Small intestine (tissue), 7 donors: Measurements from ENCODE around the gene CRYBG2. TPM values are rescaled to one million over a fixed set of nuclear protein-coding genes. Genes with fewer than 3 reads are reported as not detected.

Experiments used
- DNase-seq, 2 donors: peaks; one replicate each; pipeline versions ENCODE4 v3.0.0 to v3.0.0-alpha.2; 2013
- FAIRE-seq: peaks from 2 replicates; lab custom pipeline; 2012; peaks lifted over from hg19 to GRCh38; lab: Jason Lieb, UNC
- H3K27ac ChIP-seq, 3 donors: one replicate each; pipeline ENCODE4 v1.5.1; 2013; ENCODE audit warnings: low read length in 2 of 3, mild to moderate bottlenecking in 2 of 3, control low read depth in 1 of 3, inconsistent platforms in 1 of 3, low read depth in 1 of 3, moderate library complexity in 1 of 3
- H3K27me3 ChIP-seq, 3 donors: one replicate each; pipeline ENCODE4 v1.6.1; 2013; ENCODE audit warnings: low read length in 3 of 3, inconsistent platforms in 1 of 3; ENCODE audit not compliant: control insufficient read depth in 3 of 3, insufficient read depth in 3 of 3
- H3K36me3 ChIP-seq, 3 donors: one replicate each; pipeline ENCODE4 v1.6.1; 2013; ENCODE audit warnings: low read length in 3 of 3, inconsistent platforms in 1 of 3, low read depth in 1 of 3, mild to moderate bottlenecking in 1 of 3, moderate library complexity in 1 of 3; ENCODE audit not compliant: control insufficient read depth in 3 of 3, insufficient read depth in 2 of 3
- H3K4me1 ChIP-seq, 3 donors: one replicate each; pipeline ENCODE4 v1.6.1; 2013; ENCODE audit warnings: low read length in 2 of 3, inconsistent platforms in 1 of 3, low read depth in 1 of 3, mild to moderate bottlenecking in 1 of 3, moderate library complexity in 1 of 3; ENCODE audit not compliant: control insufficient read depth in 3 of 3, insufficient read depth in 2 of 3
- H3K4me3 ChIP-seq, 3 donors: one replicate each; pipeline ENCODE4 v1.5.1; 2013; ENCODE audit warnings: low read length in 3 of 3, control low read depth in 1 of 3, inconsistent platforms in 1 of 3, low read depth in 1 of 3, mild to moderate bottlenecking in 1 of 3, moderate library complexity in 1 of 3
- H3K9me3 ChIP-seq, 2 donors: one replicate each; pipeline ENCODE4 v1.6.1; 2013; ENCODE audit warnings: low read depth in 1 of 2, low read length in 1 of 2; ENCODE audit not compliant: control insufficient read depth in 2 of 2, insufficient read depth in 1 of 2
- WGBS, 3 donors: extraction: QIAGEN DNeasy Blood & Tissue Kit; methylation state at CpG; one replicate each; pipeline ENCODE4 v1.1.7; 2013; 5-methylcytosine and 5-hydroxymethylcytosine counted together
- polyA plus RNA-seq, 4 donors: library from polyadenylated mRNA; stranded (reverse) in 3 of 4; unstranded in 1 of 4; fragments of 200-250 nt in 3 of 4; fragments of 120-200 nt in 1 of 4; gene quantifications; one replicate each; pipeline versions ENCODE4 v1.2.1 to v1.2.3, GENCODE V29; 2013
- donor health status: healthy with polysubstance abuse.
- donor health status: control.
- donor health status: control.
- donor health status: Bipolar disorder and iron deficiency.
- donor health status: healthy.

Gene CRYBG2
- polyA plus RNA-seq, 4 donors, result 2.4 to 267 (median 63.7) TPM

DNA sequence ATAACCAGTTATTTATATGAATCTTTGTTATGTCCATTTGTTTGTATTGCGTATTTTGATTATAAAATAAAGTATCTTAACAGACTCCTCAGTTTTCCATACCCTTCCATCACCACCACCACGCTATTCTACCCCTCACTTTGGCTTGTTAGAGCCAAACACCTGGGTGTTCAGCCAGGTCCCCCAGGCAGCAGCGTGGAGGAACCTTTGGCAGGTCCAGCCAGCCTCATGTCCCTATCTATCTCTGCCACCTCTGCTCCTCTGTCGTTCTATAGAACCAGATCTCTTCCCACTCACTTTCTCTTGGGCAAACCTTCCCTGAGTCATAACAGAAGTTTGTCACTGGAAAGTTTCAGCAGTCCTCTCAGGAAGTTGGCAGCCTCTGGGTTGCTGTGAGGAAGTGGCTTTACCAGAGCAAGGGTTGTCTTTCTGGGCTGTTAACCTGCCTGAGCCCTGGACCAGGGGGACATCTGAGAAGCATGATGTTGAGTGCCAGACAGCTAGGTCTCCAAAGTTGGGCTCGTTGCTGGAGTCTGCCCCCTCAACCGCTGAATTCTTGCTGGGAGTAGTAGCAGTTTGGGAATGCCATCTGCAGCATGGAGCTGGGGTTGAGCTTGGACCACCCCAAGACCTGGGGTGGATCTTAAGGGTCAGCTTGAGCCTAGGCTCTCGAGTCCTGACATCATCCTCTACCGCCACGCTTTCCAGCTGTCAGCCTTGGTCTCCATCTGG lies 75.0 kb downstream of the CRYBG2 start:
- Histone ChIP-seq H3K4me3 (peak overlapping the region in 2 of 3 donors; percentile 93 to 95), H3K36me3 (peaks cover 0 to 59% (median 2%) of the 10 kb centered on the region in 3 donors), H3K27ac (peak overlapping the region; percentile 92 to 96 (median 93)), H3K4me1 (peaks cover 22 to 58% (median 29%) of the 10 kb centered on the region in 3 donors), H3K9me3 (no peaks in the 10 kb centered on the region), H3K27me3 (no peaks in the 10 kb centered on the region)
- 36 to 37% (median 37%) methylated on average over 9 of the region's 9 CpGs for WGBS, 3 donors
- DNase-seq, result peak; percentile 51 to 63
- no peak for FAIRE-seq

DNA sequence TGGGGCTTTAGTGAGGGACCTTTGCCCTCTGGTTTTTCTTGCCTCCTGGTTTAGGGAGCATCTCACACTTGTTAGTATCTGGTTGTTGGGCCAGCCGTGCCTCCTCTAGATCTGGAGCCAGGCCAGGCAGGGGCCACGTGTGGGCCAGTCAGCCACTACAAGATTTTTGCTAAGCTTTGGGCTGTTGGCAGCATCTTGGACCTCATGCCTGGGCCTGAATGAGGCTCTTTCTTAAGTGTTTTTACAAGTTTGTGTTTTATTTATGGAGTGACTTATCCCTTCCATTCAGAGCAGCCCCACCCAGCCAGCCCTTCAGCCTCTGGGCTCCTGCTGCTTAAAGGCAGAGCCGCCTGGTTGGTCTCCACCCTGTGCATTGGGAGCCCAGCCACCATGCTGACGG lies 75.6 kb downstream of the CRYBG2 start:
- Histone ChIP-seq H3K27me3 (no peaks in the 10 kb centered on the region), H3K4me1 (peaks cover 22 to 58% (median 29%) of the 10 kb centered on the region in 3 donors), H3K9me3 (no peaks in the 10 kb centered on the region), H3K27ac (peak overlapping the region; percentile 92 to 96 (median 93)), H3K36me3 (peaks cover 0 to 53% (median 2%) of the 10 kb centered on the region in 3 donors), H3K4me3 (no peak overlapping the region)
- FAIRE-seq (no peak), DNase-seq (peak; percentile 48 to 75)
- WGBS, 3 donors, result 18 to 36% (median 22%) methylated on average over 4 of the region's 4 CpGs

DNA sequence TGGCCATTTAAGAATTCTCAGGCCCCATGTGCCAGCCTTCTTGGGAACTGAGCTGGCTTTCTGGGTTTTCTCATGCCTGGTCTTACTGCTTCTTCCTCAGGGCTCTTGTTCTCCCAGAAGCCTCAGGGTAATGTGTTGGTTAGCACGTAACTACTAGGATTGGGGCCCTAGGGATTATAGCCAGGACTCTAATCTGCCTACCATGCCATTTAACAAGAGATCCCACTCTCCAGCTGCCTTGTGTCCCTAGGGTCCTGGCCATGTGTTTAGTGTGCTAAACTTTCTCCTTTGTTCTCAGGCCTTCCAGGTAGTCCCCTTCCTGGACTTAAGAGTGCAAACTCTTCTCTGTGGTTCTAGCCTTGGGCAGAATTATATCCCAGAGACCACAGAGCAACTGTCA lies 76.2 kb downstream of the CRYBG2 start:
- peaks cover 2 to 49% (median 2%) of the 10 kb centered on the region in 3 donors for H3K36me3 ChIP-seq
- no peaks in the 10 kb centered on the region for H3K9me3 ChIP-seq
- FAIRE-seq (no peak), DNase-seq (no peak)
- H3K4me1 ChIP-seq, result peaks cover 22 to 58% (median 29%) of the 10 kb centered on the region in 3 donors
- WGBS, 3 donors, result 0 to 62% (median 58%) methylated on average over 1 of the region's 1 CpG
- H3K4me3 ChIP-seq, result no peak overlapping the region
- peak overlapping the region; percentile 92 to 96 (median 93) for H3K27ac ChIP-seq
- no peaks in the 10 kb centered on the region for H3K27me3 ChIP-seq

DNA sequence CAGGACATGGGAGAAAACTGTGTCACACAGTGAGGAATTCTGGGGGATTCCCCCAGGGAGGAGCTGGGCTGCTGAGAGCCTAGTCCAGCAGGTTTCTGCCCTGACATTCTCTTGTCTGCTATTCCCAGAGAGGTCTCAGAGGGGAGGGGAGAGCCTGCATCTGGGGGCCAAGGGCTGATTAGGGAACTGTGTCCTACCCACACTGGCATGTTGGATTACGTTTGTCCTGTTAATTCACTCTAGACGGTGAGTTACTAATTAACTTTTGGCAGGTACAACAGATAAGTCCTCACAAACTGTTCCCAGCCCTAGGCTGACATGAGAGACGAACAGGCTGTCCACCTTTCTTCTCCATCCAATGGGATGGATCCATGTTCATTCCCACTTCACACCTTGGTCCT lies 76.7 kb downstream of the CRYBG2 start:
- peaks cover 22 to 58% (median 29%) of the 10 kb centered on the region in 3 donors for H3K4me1 ChIP-seq
- peak overlapping the region; percentile 92 to 96 (median 93) for H3K27ac ChIP-seq
- H3K4me3 ChIP-seq, result no peak overlapping the region
- H3K36me3 ChIP-seq, result peaks cover 2 to 45% (median 2%) of the 10 kb centered on the region in 3 donors
- peak; percentile 87 to 92 for DNase-seq
- 27 to 57% (median 34%) methylated on average over 3 of the region's 3 CpGs for WGBS, 3 donors
- no peak for FAIRE-seq
- H3K27me3 ChIP-seq, result no peaks in the 10 kb centered on the region
- H3K9me3 ChIP-seq, result no peaks in the 10 kb centered on the region

DNA sequence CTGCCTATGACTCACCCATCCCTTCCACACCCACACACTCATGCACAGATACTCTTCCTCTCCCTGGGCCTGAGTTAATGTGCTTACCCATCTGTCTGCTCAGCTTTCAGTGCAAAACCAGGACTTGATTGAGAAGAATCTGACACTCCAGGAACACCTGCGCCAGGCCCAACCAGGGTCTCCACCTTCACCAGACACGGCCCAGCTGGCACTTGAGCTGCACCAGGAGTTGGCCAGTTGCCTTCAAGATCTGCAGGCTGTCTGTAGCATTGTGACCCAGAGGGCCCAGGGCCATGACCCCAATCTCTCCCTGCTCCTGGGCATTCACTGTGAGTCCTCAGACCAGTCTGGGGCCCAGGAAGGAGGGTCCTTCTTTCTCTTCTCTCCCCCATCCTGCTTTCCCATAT lies 77.5 kb downstream of the CRYBG2 start:
- peak overlapping the region; percentile 92 to 96 (median 93) for H3K27ac ChIP-seq
- DNase-seq (peak in 1 of 2 donors; percentile 46), FAIRE-seq (no peak)
- peaks cover 22 to 55% (median 29%) of the 10 kb centered on the region in 3 donors for H3K4me1 ChIP-seq
- H3K9me3 ChIP-seq, result no peaks in the 10 kb centered on the region
- H3K4me3 ChIP-seq, result no peak overlapping the region
- H3K36me3 ChIP-seq, result peaks cover 2 to 41% (median 2%) of the 10 kb centered on the region in 3 donors
- no peaks in the 10 kb centered on the region for H3K27me3 ChIP-seq
- WGBS, 3 donors, result 54 to 68% (median 64%) methylated on average over 2 of the region's 2 CpGs

DNA sequence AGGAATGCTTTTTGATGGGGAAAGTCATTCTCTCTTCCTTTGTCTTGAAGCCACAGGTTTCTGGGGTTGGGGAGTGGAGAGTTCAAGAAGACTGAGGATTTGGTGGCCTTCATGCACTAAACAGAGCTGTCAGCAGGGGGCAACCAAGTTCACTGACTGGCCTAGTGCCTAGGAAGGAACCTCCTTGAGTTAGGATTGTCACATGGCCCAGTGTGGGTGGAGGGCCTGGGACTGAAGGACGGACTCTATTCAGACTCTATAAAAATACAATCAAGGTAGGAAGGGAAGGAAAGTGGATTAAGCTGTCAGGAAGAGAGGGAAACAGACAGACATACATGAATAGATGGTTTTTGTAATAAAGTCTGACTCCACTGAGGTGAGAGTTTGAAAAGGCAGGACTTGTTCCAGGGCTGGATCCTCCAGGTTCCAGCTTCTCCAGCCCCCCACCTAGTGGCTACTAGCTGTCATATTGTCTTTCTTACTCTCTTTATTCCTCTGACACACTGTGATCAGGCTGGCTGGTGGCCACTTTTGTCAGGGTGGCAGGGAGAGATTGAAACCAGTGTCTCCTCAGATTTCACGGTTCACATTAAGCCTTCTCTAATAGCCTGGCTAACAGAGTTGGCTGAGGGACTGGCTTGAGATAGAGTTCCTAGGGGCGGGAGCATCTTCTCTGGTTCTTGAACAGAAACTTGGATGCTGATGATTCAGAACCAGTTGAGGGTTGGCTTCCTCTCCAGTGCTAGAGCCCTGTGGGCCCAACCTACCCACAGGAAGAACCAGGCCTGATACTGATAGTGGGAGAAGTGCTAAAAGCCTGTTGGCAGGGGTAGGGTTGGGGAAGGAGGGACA lies 78.1 kb downstream of the CRYBG2 start:
- no peak for FAIRE-seq
- no peak overlapping the region for H3K4me3 ChIP-seq
- peak; percentile 91 for DNase-seq
- peaks cover 0 to 37% (median 2%) of the 10 kb centered on the region in 3 donors for H3K36me3 ChIP-seq
- peaks cover 22 to 50% (median 25%) of the 10 kb centered on the region in 3 donors for H3K4me1 ChIP-seq
- no peaks in the 10 kb centered on the region for H3K27me3 ChIP-seq
- H3K27ac ChIP-seq, result peak overlapping the region; percentile 92 to 96 (median 93)
- WGBS, 3 donors, result 20 to 21% (median 20%) methylated on average over 3 of the region's 3 CpGs
- no peaks in the 10 kb centered on the region for H3K9me3 ChIP-seq

DNA sequence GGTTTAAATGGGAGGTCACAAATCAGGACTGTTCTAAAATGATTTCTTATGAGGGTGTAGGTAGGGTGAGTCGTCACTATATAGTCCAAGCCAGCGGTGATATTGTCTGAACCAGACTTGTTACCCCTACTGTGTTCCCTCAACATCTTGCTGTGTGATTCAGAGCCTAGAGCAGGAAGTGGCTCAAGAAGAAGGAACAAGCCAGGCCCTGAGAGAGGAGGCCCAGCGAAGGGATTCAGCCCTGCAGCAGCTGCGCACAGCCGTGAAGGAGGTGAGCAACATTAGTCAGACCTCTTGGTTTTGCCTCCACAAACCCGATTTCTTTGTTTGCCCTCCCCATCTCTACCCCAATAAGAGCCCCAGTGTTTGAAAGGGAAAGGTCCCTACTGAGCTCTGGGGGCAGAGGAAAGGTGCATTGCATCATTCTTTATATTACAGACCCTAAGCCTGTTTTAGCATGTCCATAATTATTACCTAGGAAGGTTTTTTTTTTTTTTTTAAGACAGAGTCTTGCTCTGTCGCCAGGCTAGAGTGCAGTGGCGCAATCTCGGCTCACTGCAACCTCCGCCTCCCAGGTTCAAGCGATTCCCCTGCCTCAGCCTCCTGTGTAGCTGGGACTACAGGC lies 79.0 kb downstream of the CRYBG2 start:
- no peaks in the 10 kb centered on the region for H3K27me3 ChIP-seq
- DNase-seq (no peak), FAIRE-seq (no peak)
- peaks cover 22 to 44% (median 23%) of the 10 kb centered on the region in 3 donors for H3K4me1 ChIP-seq
- 77 to 86% (median 81%) methylated on average over 11 of the region's 11 CpGs for WGBS, 3 donors
- H3K36me3 ChIP-seq, result peaks cover 0 to 36% (median 8%) of the 10 kb centered on the region in 3 donors
- H3K27ac ChIP-seq, result peak overlapping the region in 1 of 3 donors; percentile 93
- no peaks in the 10 kb centered on the region for H3K9me3 ChIP-seq
- H3K4me3 ChIP-seq, result no peak overlapping the region
